GM10266 (cell line): ENCODE measurements around the gene EML1.
A peak's percentile ranks its signal among the peaks of the same experiment; 100 is the strongest.

ENCODE experiments used
- DNase-seq: peaks from one replicate; pipeline ENCODE4 v3.0.0; 2012; ENCODE audit errors: extremely low spot score
- TF ChIP-seq, protein P1 (sequence below): IDR thresholded peaks from 2 replicates; pipeline ENCODE4 v1.5.1; 2012; ENCODE audit warnings: mild to moderate bottlenecking, low read depth; ENCODE audit not compliant: control insufficient read depth, insufficient read depth; ENCODE audit errors: missing control alignments

Gene EML1

DNA sequence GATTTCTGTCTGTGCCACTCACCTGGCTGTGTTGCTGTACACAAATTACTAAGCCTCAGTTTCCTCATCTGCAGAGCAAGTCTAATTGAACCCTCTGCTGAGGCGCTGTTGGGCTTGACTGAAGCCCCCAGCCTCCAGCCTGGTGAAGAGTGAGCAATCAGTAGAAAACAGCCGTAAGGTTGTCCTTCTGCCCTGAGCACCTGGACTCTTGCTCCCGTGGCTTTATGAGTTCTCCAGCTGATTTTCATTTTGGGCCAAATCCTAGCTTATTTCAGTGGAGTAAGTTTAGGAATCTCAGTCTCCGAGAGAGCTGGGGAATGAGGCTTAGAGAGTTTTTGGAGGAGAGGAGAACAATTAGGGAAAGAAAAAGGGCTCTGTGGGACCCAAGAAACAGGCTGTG lies 138.1 kb downstream of the EML1 start:
- TF ChIP-seq, protein P1, sequence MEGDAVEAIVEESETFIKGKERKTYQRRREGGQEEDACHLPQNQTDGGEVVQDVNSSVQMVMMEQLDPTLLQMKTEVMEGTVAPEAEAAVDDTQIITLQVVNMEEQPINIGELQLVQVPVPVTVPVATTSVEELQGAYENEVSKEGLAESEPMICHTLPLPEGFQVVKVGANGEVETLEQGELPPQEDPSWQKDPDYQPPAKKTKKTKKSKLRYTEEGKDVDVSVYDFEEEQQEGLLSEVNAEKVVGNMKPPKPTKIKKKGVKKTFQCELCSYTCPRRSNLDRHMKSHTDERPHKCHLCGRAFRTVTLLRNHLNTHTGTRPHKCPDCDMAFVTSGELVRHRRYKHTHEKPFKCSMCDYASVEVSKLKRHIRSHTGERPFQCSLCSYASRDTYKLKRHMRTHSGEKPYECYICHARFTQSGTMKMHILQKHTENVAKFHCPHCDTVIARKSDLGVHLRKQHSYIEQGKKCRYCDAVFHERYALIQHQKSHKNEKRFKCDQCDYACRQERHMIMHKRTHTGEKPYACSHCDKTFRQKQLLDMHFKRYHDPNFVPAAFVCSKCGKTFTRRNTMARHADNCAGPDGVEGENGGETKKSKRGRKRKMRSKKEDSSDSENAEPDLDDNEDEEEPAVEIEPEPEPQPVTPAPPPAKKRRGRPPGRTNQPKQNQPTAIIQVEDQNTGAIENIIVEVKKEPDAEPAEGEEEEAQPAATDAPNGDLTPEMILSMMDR, result no peak
- DNase-seq, result no peak

DNA sequence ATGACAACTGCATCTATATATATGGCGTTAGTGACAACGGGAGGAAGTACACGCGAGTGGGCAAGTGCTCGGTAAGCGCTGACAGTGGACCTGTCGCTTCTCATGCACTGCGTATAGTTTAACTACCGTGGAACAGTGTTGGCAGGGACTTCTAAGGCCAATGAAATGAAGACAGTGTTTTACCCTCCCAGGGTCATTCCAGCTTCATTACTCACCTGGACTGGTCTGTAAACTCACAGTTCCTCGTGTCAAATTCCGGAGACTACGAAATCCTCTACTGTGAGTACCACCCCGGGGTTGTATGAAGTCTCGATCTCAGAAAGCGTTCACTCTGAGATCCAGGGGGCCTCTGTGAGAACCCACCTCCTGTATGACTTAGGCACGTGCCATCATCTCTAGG lies 142.8 kb downstream of the EML1 start:
- DNase-seq, result no peak
- TF ChIP-seq, protein P1, result no peak

DNA sequence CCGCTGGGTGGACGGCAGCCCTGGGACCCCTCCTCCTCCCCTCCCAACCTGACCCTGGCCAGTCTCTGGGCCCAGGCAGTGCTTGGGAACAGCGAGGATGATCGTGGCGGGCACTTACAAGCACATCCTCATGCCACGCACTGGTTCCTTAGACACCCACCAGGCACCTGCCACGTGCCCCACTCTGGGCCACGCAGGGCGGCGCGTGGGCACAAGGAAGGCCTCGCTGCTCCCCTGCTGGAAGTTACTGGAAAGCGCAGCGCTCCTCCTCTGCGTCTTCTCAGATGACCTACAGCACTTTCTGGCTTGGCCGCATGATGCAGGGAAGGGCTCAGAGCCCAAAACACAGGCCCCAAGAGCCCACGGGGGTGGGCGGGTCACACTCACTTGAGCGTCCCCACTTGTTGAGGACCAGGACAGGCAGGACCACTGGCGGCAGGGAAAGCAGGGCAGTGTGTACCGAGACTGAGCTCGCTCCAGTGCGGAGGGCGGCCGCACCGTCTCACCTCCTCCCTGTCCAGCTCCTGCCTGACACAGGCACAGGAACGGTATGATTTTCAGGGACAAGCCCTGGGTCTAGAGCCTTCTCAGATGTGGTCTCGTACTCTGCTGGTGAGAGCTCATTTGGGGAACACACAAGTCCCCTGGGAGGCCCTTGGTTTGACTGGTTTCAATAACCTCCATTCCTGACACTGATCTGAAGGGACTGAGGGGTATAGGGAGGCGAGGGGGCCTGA lies 143.7 kb downstream of the EML1 start:
- peak; percentile 78 for DNase-seq
- TF ChIP-seq, protein P1, result peak; percentile 5

DNA sequence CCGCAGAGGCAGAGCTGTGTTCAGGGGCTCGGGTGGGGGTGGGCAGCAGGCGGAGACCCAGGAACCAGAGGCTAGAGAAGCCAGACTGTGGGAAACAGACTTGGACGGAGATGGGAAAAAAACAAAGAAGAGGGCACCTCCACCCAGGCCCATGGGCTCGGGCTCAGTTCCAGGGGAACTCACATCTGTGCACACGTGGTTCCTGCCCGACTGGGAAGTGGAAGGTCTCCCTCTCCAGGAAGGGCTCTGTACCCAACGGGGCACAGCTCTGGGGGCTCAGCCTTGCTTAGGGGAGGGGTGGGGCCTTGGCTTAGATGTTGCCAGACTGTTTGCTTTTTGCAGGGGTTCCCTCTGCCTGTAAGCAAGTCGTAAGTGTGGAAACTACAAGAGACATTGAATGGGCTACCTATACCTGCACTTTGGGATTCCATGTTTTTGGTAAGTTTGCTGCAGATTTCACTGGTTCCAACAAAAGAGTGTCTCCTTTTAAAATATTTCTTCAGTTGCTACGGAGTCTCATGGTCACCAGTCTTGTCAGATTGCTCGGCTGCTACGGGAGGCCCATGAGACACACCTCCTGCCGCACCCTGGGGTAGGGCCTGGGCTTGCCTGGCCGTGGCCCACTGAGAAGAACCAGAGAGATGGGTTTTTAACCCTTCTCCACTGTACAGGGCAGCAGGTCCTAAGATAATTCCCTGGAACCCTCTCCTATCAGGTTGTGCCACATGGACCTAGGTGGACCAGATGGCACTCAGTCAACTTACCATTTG lies 144.4 kb downstream of the EML1 start:
- DNase-seq, result no peak
- TF ChIP-seq, protein P1, result no peak

DNA sequence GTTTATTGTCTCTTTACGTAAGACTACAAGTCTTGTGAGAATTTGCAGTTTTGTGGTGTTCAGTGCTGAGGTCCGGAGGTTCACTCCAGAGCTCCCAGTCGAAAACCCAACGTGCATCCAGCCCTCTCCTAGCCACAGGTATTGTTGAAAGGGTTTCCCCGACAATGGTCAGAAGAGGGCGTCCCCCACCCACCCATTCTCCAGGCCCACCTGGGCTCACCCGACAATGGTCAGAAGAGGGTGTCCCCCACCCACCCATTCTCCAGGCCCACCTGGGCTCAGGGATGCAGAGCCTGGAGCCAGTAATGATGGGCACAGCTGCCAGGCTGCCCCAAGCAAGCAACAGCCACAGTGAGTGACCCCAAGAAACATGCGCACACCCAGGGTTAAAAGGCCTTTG lies 145.2 kb downstream of the EML1 start:
- no peak for DNase-seq
- TF ChIP-seq, protein P1, result no peak

DNA sequence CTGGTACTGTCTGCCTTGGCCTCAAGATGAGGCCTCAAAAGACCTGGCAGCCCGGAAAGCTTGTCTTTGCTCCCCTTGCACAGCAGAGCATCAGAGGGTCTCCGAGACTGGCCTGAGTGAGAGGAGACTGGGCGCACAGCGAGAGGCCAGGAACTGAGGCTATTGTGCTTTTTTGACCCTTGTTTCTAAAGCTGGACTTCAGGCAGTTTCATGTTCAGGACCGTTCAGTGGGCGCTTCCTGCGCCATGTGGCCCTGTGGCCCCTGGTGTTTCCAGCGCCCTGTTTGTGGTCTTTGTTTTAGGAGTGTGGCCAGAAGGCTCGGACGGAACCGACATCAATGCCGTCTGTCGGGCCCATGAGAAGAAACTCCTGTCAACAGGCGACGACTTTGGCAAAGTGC lies 145.7 kb downstream of the EML1 start:
- TF ChIP-seq, protein P1, result no peak
- DNase-seq, result no peak

DNA sequence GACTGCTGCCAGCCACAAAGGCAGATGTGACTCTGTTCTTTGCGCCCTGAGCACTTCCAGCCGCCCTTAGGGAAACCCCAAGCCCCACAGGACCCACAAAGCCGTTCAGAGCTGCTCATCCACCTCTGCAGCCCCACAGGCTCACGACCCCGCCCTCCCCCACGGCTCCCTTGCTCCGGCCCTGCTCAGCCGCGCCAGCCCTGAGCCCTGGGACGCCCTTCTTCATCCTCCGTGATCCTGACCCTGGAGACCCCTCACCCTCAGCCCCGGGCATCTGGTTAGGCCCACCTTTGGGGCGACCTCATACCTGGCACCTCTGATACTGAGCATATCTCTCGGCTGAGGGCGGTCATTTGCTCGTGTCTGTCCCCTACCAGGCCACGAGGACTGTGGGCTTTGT lies 146.2 kb downstream of the EML1 start:
- no peak for DNase-seq
- TF ChIP-seq, protein P1, result no peak
